GM10248 (cell line): ENCODE measurements around the gene EGFL6.
"Not testable (repeated sequence)": the region's sequence is repeated elsewhere in the genome, so short reads cannot be mapped to it uniquely, and the experiment has no call there.

Experiments used
- CTCF ChIA-PET: fragments of 300-600 bp; sonication (Branson Sonifier 250); formaldehyde crosslinking; extraction: SDS; loops from one replicate; lab custom pipeline; 2021; ENCODE audit warnings: antibody characterized with exemption; lab: Yijun Ruan, JAX
- POLR2A ChIA-PET: fragments of 350-650 bp; sonication (Branson Sonifier 250); formaldehyde crosslinking; extraction: SDS; loops from one replicate; lab custom pipeline; 2020; ENCODE audit warnings: antibody characterized with exemption; lab: Yijun Ruan, JAX
- DNase-seq: peaks from one replicate; pipeline ENCODE4 v3.0.0; 2012; ENCODE audit errors: extremely low spot score
- CTCF ChIP-seq: IDR thresholded peaks from 2 replicates; pipeline ENCODE4 v1.5.1; 2012; ENCODE audit warnings: mild to moderate bottlenecking, low read depth; ENCODE audit errors: extremely low read depth, missing control alignments, control extremely low read depth

Gene EGFL6

DNA sequence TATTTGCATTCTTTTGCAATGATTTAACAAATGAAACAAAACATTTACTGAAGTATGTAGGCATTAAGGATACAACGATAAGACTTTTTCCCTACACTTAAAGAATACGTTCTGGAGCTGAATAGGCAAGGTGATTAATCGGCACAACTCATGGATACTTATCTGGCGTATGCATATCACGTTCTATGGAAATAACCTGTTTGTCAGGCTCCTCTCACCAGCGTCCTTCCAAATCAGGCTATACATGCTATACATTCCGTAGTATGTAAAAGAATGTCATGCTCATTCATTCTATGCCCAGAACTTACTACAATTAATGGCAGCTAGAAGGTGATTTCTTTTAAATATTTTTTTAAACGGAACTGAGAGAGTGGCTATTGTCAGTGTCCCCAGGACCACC lies 57.9 kb downstream of the EGFL6 start:
- CTCF ChIA-PET: interaction anchor here (0.8 to 0.9 kb wide), 2 partner anchors 28 to 120 kb away, joined by 3 read pairs; no protein-coding TSS in a partner anchor
- POLR2A ChIA-PET: no interaction called here
- TF ChIP-seq CTCF: no peak
- DNase-seq: no peak

DNA sequence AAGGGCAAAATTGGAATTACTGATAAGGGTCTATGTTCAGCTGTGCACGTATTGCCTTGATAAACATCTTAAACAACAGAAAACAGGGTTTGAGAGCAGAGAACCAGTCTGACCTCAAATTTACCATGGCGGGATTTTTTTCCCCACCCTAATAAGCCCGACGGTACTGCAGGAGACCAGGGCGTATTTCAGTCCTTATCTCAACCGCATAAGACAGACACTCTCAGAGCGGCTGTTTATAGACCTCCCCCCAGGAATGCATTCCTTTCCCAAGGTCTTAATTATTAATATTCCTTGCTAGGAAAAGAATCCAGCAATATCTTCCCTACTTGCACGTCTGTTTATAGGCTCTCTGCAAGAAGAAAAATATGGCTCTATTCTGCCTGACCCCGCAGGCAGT lies 67.8 kb downstream of the EGFL6 start:
- POLR2A ChIA-PET, DNase-seq, CTCF ChIA-PET: not testable (repeated sequence)

GRCh38 chrX:13638021-13638420 lies 68.6 kb downstream of the EGFL6 start:
- no peak for TF ChIP-seq CTCF
- ChIA-PET POLR2A (no interaction called here), CTCF (no interaction called here)
- DNase-seq: no peak

GRCh38 chrX:13638826-13639225 lies 69.4 kb downstream of the EGFL6 start:
- CTCF ChIA-PET: no interaction called here
- POLR2A ChIA-PET: no interaction called here
- no peak for DNase-seq
- no peak for TF ChIP-seq CTCF

DNA sequence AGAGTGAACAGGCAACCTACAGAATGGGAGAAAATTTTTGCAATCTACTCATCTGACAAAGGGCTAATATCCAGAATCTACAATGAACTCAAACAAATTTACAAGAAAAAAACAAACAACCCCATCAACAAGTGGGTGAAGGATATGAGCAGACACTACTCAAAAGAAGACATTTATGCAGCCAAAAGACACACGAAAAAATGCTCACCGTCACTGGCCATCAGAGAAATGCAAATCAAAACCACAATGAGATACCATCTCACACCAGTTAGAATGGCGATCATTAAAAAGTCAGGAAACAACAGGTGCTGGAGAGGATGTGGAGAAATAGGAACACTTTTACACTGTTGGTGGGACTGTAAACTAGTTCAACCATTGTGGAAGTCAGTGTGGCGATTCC lies 72.3 kb downstream of the EGFL6 start:
- CTCF ChIA-PET, POLR2A ChIA-PET, DNase-seq: not testable (repeated sequence)

- ChIA-PET POLR2A (no interaction called here), CTCF (interaction anchor here (1.1 to 4.9 kb wide), 12 partner anchors 14 to 832 kb away, joined by 3 to 54 read pairs (median 6); no protein-coding TSS in a partner anchor)
- DNase-seq: no peak
- no peak for TF ChIP-seq CTCF
Observed at GRCh38 chrX:13645464-13646153, 76.2 kb downstream of the EGFL6 start.

DNA sequence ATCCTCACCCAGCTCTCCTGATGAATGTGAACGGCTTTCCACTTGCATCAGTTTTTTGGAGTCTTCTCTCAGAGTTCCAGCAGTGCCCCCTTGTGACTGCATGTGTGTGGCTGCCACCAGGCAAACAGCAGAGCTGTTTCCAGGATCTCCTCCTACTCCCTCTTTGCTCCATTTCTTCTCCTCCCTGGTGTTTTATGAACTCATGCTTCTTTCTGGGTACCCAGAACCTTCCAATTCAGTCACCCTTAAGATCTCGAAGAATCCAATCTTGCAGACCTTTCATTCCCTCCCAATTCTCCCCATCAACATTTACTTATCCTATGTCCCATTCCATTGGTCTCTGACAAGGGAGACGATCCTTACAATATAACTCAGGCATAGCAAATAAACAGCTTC lies 76.8 kb downstream of the EGFL6 start:
- POLR2A ChIA-PET: no interaction called here
- peak; percentile 50 for TF ChIP-seq CTCF
- CTCF ChIA-PET: interaction anchor here (0.7 to 4.9 kb wide), 14 partner anchors 15 to 854 kb away, joined by 3 to 54 read pairs (median 5); partner anchors contain the start of gene PRPS2
- peak; percentile 30 for DNase-seq
